GM18867 (cell line): ENCODE results near the gene TDG.
"Not testable (repeated sequence)": the region's sequence is repeated elsewhere in the genome, so short reads cannot be mapped to it uniquely, and the experiment has no call there.

Source experiments
- ATAC-seq: cut with Tn5 transposase; IDR thresholded peaks from one replicate; pipeline ENCODE4 v1.9.1; 2021; ENCODE audit warnings: mild to moderate bottlenecking, moderate library complexity; ENCODE audit not compliant: unreplicated experiment

TDG gene

GRCh38 chr12:104012331-104012730 is 46.7 kb downstream of the TDG start:
- no peak for ATAC-seq

- ATAC-seq, result not testable (repeated sequence)
Measured at GRCh38 chr12:104021862-104022261, 56.2 kb downstream of the TDG start.

- no peak for ATAC-seq
Measured at GRCh38 chr12:104022786-104023185, 57.1 kb downstream of the TDG start.

- ATAC-seq, result no peak
Measured at GRCh38 chr12:104023710-104024109, 58.0 kb downstream of the TDG start.

- ATAC-seq, result no peak
Measured at GRCh38 chr12:104024348-104024747, 58.7 kb downstream of the TDG start.

GRCh38 chr12:104025771-104026170 is 60.1 kb downstream of the TDG start:
- ATAC-seq, result no peak

GRCh38 chr12:104026841-104027599 is 61.3 kb downstream of the TDG start:
- ATAC-seq, result no peak

- ATAC-seq, result not testable (repeated sequence)
Measured at GRCh38 chr12:104030596-104030995, 64.9 kb downstream of the TDG start.

- ATAC-seq, result not testable (repeated sequence)
Measured at GRCh38 chr12:104036143-104036542, 70.5 kb downstream of the TDG start.
